Karpas-422 (cell line): ENCODE measurements around the gene ARPC5. TPM values are rescaled to one million over a fixed set of nuclear protein-coding genes. Genes with fewer than 3 reads are reported as not detected.
"Not testable (repeated sequence)": the region's sequence is repeated elsewhere in the genome, so short reads cannot be mapped to it uniquely, and the experiment has no call there.

Experiments
- DNase-seq: peaks from one replicate; pipeline ENCODE4 v3.0.0-alpha.2; 2015
- H2AFZ ChIP-seq: fragments of 200-600 bp; sonication (generic); 2 replicates; pipeline ENCODE4 v1.6.1; 2014; ENCODE audit warnings: antibody characterized with exemption, low read length, mixed read lengths
- H3K27ac ChIP-seq: fragments of 200-600 bp; sonication (generic); 2 replicates; pipeline ENCODE4 v1.5.1; 2014; ENCODE audit warnings: mild to moderate bottlenecking, low read length, moderate library complexity
- H3K27me3 ChIP-seq: fragments of 200-600 bp; sonication (generic); 2 replicates; pipeline ENCODE4 v1.6.1; 2014; ENCODE audit warnings: low read length, mixed read lengths
- H3K36me3 ChIP-seq: fragments of 200-600 bp; sonication (generic); 2 replicates; pipeline ENCODE4 v1.6.1; 2014; ENCODE audit warnings: low read length, mixed read lengths; ENCODE audit not compliant: insufficient read depth
- H3K4me1 ChIP-seq: fragments of 200-600 bp; sonication (generic); 2 replicates; pipeline ENCODE4 v1.6.1; 2014; ENCODE audit warnings: mild to moderate bottlenecking, low read length, mixed read lengths
- H3K4me2 ChIP-seq: fragments of 200-600 bp; sonication (generic); 2 replicates; pipeline ENCODE4 v1.6.1; 2014; ENCODE audit warnings: low read length, low read depth, mild to moderate bottlenecking; ENCODE audit not compliant: poor library complexity, severe bottlenecking
- H3K4me3 ChIP-seq: fragments of 200-600 bp; sonication (generic); 2 replicates; pipeline ENCODE4 v1.5.1; 2014; ENCODE audit warnings: mild to moderate bottlenecking, antibody characterized with exemption, low read length, mixed read lengths
- H3K79me2 ChIP-seq: fragments of 200-600 bp; sonication (generic); 2 replicates; pipeline ENCODE4 v1.6.1; 2014; ENCODE audit warnings: mild to moderate bottlenecking, low read length, mixed read lengths
- H3K9ac ChIP-seq: fragments of 200-600 bp; sonication (generic); 2 replicates; pipeline ENCODE4 v1.6.0; 2014; ENCODE audit warnings: low read length
- H3K9me2 ChIP-seq: fragments of 200-600 bp; sonication (generic), shearing (Covaris generic); replicated peaks from 2 replicates; pipeline ENCODE4 v1.6.0; 2014; ENCODE audit warnings: mild to moderate bottlenecking, low read length, moderate library complexity; ENCODE audit not compliant: insufficient read depth
- H3K9me3 ChIP-seq: fragments of 300-700, 200-600 bp; sonication (generic); 2 replicates; pipeline ENCODE4 v1.6.1; 2014; ENCODE audit warnings: low read length, mixed read lengths
- H4K20me1 ChIP-seq: fragments of 200-600 bp; sonication (generic); 2 replicates; pipeline ENCODE4 v1.6.1; 2014; ENCODE audit warnings: mild to moderate bottlenecking, antibody characterized with exemption, low read length, low read depth; ENCODE audit not compliant: insufficient read depth
- total RNA-seq: library from RNA; depleted of rRNA; stranded (reverse); fragments of >200 nt; shearing (Covaris generic); gene quantifications from 2 replicates; pipeline ENCODE4 v1.2.3, GENCODE V29; 2014; ENCODE audit warnings: low replicate concordance

The ARPC5 gene
- total RNA-seq, 1 experiment from 2014 or later = 238 TPM

DNA sequence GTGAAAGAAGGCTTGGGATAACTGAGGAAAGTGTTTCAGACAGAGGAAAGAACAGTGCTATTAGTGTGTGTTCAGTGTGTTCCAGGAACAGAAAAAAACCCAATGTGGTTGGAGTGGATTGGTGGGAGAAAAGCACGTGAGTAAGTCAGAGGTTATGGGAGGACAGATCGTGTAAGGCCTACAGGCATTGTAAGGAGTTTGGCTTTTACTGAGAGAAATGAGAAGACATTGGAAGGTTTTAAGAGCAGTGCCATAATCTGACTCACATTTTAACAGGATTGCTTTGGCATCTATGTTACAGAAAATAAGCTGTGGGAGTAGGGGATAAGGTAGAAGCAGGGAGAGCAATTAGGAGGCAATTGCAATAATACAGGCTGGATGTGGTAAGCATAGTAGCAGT lies 4.8 kb downstream of the ARPC5 start:
- no peak for DNase-seq
- Histone ChIP-seq H3K27me3 (no peaks in the 10 kb centered on the region), H3K9ac (no peak overlapping the region), H3K4me1 (peaks cover 31% of the 10 kb centered on the region), H4K20me1 (peaks cover 20% of the 10 kb centered on the region), H3K9me2 (no peaks in the 10 kb centered on the region), H3K4me3 (no peak overlapping the region), H2AFZ (no peak overlapping the region), H3K27ac (no peak overlapping the region), H3K9me3 (no peaks in the 10 kb centered on the region), H3K4me2 (no peak overlapping the region), H3K36me3 (peaks cover 55% of the 10 kb centered on the region; the same call in 1 of the 2 replicates), H3K79me2 (peaks cover 57% of the 10 kb centered on the region)

DNA sequence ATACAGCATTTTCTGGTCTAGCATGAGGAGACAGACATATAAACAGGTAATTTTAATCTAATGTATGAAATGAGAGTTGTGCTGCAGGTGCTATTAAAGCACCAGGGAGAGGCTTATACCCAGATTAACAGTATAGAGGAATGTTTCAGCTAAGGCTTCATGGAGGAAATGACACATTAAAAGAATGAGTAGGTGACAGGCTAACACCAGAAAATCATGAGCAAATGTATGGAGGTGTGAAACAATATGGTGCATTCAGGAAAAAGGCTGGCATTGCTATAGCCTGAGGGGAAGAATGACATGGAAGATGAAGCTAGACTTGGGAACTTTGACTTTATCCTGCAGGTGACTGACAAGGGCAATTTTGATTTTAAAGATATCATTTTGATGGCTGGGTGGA lies 7.0 kb downstream of the ARPC5 start:
- no peak for DNase-seq
- H3K9me2 ChIP-seq = no peaks in the 10 kb centered on the region
- H3K27me3 ChIP-seq = no peaks in the 10 kb centered on the region
- H3K4me3 ChIP-seq = no peak overlapping the region
- no peaks in the 10 kb centered on the region for H3K9me3 ChIP-seq
- H3K9ac ChIP-seq = no peak overlapping the region
- H3K27ac ChIP-seq = no peak overlapping the region
- no peak overlapping the region for H2AFZ ChIP-seq
- H3K4me2 ChIP-seq = no peak overlapping the region
- H3K4me1 ChIP-seq = peaks cover 19% of the 10 kb centered on the region
- peaks cover 14% of the 10 kb centered on the region for H4K20me1 ChIP-seq
- H3K79me2 ChIP-seq = peaks cover 37% of the 10 kb centered on the region
- H3K36me3 ChIP-seq = peaks cover 66% of the 10 kb centered on the region; the same call in 1 of the 2 replicates

DNA sequence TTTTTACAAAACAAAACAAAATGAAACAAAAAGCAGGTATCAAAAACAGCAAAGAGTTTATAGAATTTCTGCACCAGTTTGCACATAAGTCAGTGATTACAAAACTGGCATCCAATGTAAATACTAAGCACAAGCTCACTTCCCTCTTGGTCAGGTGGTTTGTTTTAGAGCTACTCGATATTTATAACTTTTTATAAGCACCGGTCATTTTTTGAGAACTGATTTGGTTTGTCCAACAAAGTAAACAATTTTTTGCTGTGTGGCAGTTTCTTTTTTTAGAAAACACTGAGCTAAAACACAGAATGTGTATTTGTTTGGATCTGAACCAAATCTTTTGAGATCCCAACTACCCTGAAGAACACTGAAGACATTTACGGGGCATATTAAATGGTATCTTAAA lies 9.3 kb downstream of the ARPC5 start:
- H3K9me2 ChIP-seq, H2AFZ ChIP-seq, H3K27me3 ChIP-seq, DNase-seq, H3K9me3 ChIP-seq, H3K4me2 ChIP-seq, H4K20me1 ChIP-seq, H3K9ac ChIP-seq, H3K4me3 ChIP-seq: not testable (repeated sequence)
- H3K79me2 ChIP-seq = peaks cover 17% of the 10 kb centered on the region
- H3K36me3 ChIP-seq = peaks cover 49% of the 10 kb centered on the region; the same call in 1 of the 2 replicates
- H3K27ac ChIP-seq = 0 out of 2 replicates have a peak overlapping the region, but pooled peaks have one; percentile 7
- H3K4me1 ChIP-seq = peaks cover 13% of the 10 kb centered on the region

DNA sequence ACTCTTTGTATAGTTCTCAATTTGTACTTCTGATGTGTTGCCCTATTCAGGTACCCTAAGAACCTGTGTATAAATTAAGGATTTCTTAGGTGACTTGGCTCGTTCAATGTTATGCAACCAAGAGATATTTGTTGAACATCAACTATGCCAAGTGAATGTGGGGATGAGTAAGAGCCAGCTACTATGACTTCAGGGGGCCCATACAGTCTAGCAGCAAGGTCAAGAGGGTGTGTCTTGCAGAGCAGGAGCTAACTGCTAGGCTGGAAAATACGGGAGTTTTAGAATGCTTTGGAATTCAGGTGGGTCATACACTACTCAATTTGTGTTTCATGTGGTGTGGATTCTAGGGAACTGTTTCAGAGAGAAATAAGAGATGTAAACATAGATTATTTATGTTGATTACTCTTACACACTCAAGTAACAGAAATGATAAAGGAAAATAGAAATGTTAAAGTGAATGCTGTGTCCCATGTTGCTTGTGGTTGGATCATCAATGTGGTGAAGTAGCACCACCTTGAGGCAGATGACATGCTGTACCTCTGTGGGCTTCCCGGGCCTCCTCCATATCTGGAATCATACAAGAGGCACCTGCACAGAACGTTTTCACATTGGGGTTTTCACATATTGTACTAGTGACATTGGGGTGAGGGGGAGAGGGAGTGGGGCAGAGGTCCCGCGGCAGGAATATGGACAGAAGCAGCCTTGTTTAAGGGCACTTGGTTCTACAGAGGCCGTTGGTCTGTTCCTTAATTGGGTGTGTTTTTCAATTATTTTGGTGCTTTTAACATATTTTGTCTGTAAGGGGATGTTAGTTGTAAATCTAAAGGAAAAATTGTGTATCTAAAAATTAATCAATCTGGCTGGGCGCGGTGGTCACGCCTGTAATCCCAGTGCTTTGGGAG lies 12.4 kb downstream of the ARPC5 start:
- Histone ChIP-seq H3K4me2 (no peak overlapping the region), H3K79me2 (no peaks in the 10 kb centered on the region), H3K9me2 (no peaks in the 10 kb centered on the region), H3K4me3 (no peak overlapping the region), H3K4me1 (peaks cover 19% of the 10 kb centered on the region), H3K9me3 (no peaks in the 10 kb centered on the region), H2AFZ (no peak overlapping the region), H3K27me3 (no peaks in the 10 kb centered on the region), H3K9ac (no peak overlapping the region), H4K20me1 (no peaks in the 10 kb centered on the region), H3K27ac (no peak overlapping the region), H3K36me3 (peaks cover 19% of the 10 kb centered on the region; the same call in 1 of the 2 replicates)
- peak; percentile 84 for DNase-seq

DNA sequence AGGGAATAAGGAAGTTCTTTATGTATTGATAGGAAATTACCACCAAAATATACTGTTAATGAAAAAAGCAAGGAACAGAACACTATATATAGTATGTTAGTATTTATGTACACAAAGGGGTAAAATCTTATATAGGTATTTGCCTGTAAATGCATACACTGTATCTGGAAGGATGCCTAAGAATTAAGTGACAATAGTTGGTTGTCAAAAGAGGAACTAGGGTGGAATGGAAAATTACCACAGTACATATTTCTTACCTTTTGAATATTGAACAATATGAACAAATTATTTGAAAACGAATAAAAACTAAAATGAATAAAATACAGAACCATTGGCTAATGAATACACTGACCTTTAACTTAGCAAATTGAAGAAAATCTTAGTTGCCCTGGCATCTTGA lies 13.6 kb downstream of the ARPC5 start:
- Histone ChIP-seq H2AFZ (no peak overlapping the region), H3K4me3 (no peak overlapping the region), H3K4me2 (no peak overlapping the region), H3K9me3 (no peaks in the 10 kb centered on the region), H3K9me2 (no peaks in the 10 kb centered on the region), H3K79me2 (no peaks in the 10 kb centered on the region), H3K4me1 (peaks cover 19% of the 10 kb centered on the region), H3K27me3 (no peaks in the 10 kb centered on the region), H4K20me1 (no peaks in the 10 kb centered on the region), H3K27ac (no peak overlapping the region), H3K36me3 (peaks cover 13% of the 10 kb centered on the region; the same call in 1 of the 2 replicates), H3K9ac (no peak overlapping the region)
- DNase-seq = no peak

DNA sequence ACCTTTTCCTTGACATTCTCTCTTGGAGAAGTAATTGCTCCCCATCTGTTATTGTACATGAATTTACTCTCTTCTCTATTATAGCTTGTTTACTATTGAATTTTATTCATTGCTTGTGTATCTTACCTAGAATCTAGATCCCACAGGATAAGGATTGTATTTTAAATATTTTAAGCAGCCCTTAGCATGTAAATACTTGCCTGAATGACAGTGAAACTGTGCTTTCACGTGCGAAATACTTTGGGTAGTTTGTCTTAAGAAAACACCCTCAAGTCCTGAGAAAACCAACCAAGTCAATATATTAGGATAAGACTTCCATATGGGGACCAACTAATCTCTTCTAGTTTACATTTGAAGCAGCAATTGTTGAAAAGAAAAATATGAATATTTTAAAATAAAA lies 15.3 kb downstream of the ARPC5 start:
- no peaks in the 10 kb centered on the region for H3K9me3 ChIP-seq
- H3K27me3 ChIP-seq = no peaks in the 10 kb centered on the region
- H3K27ac ChIP-seq = no peak overlapping the region
- H2AFZ ChIP-seq = no peak overlapping the region
- no peak for DNase-seq
- no peak overlapping the region for H3K4me3 ChIP-seq
- H3K9me2 ChIP-seq = no peaks in the 10 kb centered on the region
- peaks cover 6% of the 10 kb centered on the region; the same call in 1 of the 2 replicates for H3K36me3 ChIP-seq
- H3K79me2 ChIP-seq = no peaks in the 10 kb centered on the region
- peaks cover 19% of the 10 kb centered on the region for H3K4me1 ChIP-seq
- H3K4me2 ChIP-seq = no peak overlapping the region
- no peaks in the 10 kb centered on the region for H4K20me1 ChIP-seq
- no peak overlapping the region for H3K9ac ChIP-seq

DNA sequence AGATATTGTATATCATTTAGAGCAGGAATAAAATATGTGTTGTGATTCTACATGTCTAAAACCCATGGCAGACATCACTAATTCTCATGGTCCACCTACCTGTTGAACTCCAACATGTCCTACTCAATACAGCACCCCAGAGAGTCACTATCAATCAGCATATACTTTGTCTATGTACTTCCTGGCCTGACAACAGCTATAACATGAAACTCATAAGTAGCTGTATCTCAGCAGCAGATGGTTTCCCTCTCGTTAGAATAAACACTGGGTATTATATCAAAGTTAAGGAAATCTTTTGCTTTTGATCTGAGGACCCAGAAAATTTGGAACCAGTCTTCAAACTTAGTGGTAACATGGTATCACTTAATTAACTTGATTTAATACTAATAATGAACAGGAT lies 15.8 kb downstream of the ARPC5 start:
- no peak overlapping the region for H3K4me2 ChIP-seq
- no peak overlapping the region for H2AFZ ChIP-seq
- no peaks in the 10 kb centered on the region for H3K9me2 ChIP-seq
- H3K36me3 ChIP-seq = peaks cover 1% of the 10 kb centered on the region; the same call in 1 of the 2 replicates
- no peaks in the 10 kb centered on the region for H3K27me3 ChIP-seq
- no peak overlapping the region for H3K9ac ChIP-seq
- no peak overlapping the region for H3K27ac ChIP-seq
- H3K4me3 ChIP-seq = no peak overlapping the region
- H3K79me2 ChIP-seq = no peaks in the 10 kb centered on the region
- no peaks in the 10 kb centered on the region for H3K9me3 ChIP-seq
- H3K4me1 ChIP-seq = peaks cover 19% of the 10 kb centered on the region
- H4K20me1 ChIP-seq = no peaks in the 10 kb centered on the region
- DNase-seq = no peak

DNA sequence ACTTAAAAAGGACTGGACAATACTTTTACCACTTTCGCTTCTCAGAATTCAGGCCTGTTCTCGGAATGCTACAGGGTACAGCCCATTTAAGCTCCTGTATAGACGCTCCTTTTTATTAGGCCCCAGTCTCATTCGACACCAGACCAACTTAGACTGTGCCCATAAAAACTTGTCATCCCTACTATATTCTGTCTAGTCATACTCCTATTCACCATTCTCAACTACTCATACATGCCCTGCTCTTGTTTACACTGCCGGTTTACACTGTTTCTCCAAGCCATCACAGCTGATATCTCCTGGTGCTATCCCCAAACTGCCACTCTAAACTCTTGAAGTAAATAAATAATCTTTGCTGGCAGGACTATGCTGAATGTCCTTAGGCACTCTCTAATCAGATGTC lies 17.4 kb downstream of the ARPC5 start:
- not testable (repeated sequence) for H3K27me3 ChIP-seq, H3K9me3 ChIP-seq, H3K36me3 ChIP-seq, H2AFZ ChIP-seq, H3K4me3 ChIP-seq, DNase-seq, H4K20me1 ChIP-seq, H3K27ac ChIP-seq, H3K4me2 ChIP-seq, H3K79me2 ChIP-seq, H3K9ac ChIP-seq, H3K9me2 ChIP-seq
- H3K4me1 ChIP-seq = peaks cover 19% of the 10 kb centered on the region
